Adrenal gland (tissue), 12 donors: ENCODE measurements around the gene XPR1. TPM values are rescaled to one million over a fixed set of nuclear protein-coding genes. Genes with fewer than 3 reads are reported as not detected.

Experiments
- DNase-seq, 7 donors: peaks; one replicate each; pipeline ENCODE4 v3.0.0-alpha.2; 2019 to 2020
- H3K27ac ChIP-seq, 5 donors: fragments of 200-600 bp; sonication (generic) in 4 of 5; 1 replicate in 3 of 5; 2 replicates in 2 of 5; pipeline versions ENCODE4 v1.5.1 to v1.8.0; 2016 to 2020; ENCODE audit warnings: mild to moderate bottlenecking in 1 of 5
- H3K27me3 ChIP-seq: fragments of 200-600 bp; 2 replicates; pipeline ENCODE4 v1.8.0; 2021
- H3K36me3 ChIP-seq, 2 donors: fragments of 200-600 bp; replicated peaks in 1 of 2; 1 replicate in 1 of 2; 2 replicates in 1 of 2; pipeline versions ENCODE4 v1.5.1 to v1.8.0; 2018 to 2022
- H3K4me1 ChIP-seq, 2 donors: fragments of 200-600 bp; replicated peaks in 1 of 2; 1 replicate in 1 of 2; 2 replicates in 1 of 2; pipeline versions ENCODE4 v1.5.1 to v1.8.0; 2018 to 2021
- H3K4me3 ChIP-seq, 4 donors: fragments of 200-600 bp; sonication (generic) in 3 of 4; one replicate each; pipeline ENCODE4 v1.5.1; 2016 to 2018
- H3K9me3 ChIP-seq, 3 donors: fragments of 200-600 bp; sonication (generic) in 1 of 3; replicated peaks in 1 of 3; 1 replicate in 2 of 3; 2 replicates in 1 of 3; pipeline versions ENCODE4 v1.5.1 to v1.8.0; 2016 to 2021
- CTCF ChIP-seq, 6 experiments: fragments of 450-650 bp in 4 of 6; fragments of 200-600 bp in 2 of 6; sonication (generic) in 1 of 6; IDR thresholded peaks; 1 replicate in 5 of 6; 2 replicates in 1 of 6; pipeline versions ENCODE4 v1.5.1 to v1.8.0; 2016 to 2021; ENCODE audit warnings: antibody characterized with exemption in 6 of 6, mild to moderate bottlenecking in 2 of 6, moderate library complexity in 1 of 6
- POLR2A ChIP-seq, 2 donors: fragments of 450-650 bp; IDR thresholded peaks; one replicate each; pipeline ENCODE4 v1.6.1; 2017; ENCODE audit warnings: antibody characterized with exemption in 2 of 2, mild to moderate bottlenecking in 2 of 2, moderate library complexity in 1 of 2
- WGBS, 4 donors: extraction: QIAGEN DNeasy Blood & Tissue Kit in 2 of 4; methylation state at CpG; one replicate each; pipeline versions ENCODE4 v1.1.5 to v1.1.7; 2013 to 2017; 5-methylcytosine and 5-hydroxymethylcytosine counted together
- intact Hi-C, 2 donors: fragments of 100-400 bp; cut with DNase I; formaldehyde crosslinking; loops; one replicate each; pipeline versions ENCODE4 v1.14.1 to v1.15.0; 2022 to 2023
- polyA plus RNA-seq, 3 donors: library from polyadenylated mRNA; stranded (reverse); fragments of 200-250 nt in 2 of 3; fragments of 350-450 nt in 1 of 3; fragmentation: Illumina TruSeq in 1 of 3; extraction: RNeasy Lipid Tissue Mini Kit (QIAGEN cat#74804) in 1 of 3; gene quantifications; one replicate each; pipeline ENCODE4 v1.2.3, GENCODE V29; 2013 to 2014
- total RNA-seq, 9 donors: library from RNA; depleted of rRNA in 4 of 9; stranded (reverse); fragments of >200 nt in 4 of 9; fragments of 120-200 nt in 1 of 9; fragmentation: NEBNext Ultra II Directional in 1 of 9; extraction: Animal tissue kit (Norgen Biotek cat#: 25700) in 1 of 9; gene quantifications; one replicate each; pipeline versions ENCODE4 v1.1.0 to v1.2.4, GENCODE V29; 2013 to 2023
- donor health status: healthy with polysubstance abuse.
- donor health status: Bipolar disorder and iron deficiency.
- donor health status: DM: yes; HTN: yes; CAD: no.
- donor health status: DM: no; HTN: no; CAD: no.
- donor health status: DM: no; HTN: no; CAD: no.
- donor health status: DM: yes; HTN: yes; CAD: no.

XPR1 gene
- total and polyA plus RNA-seq, 12 donors, result 4.8 to 53.0 (median 24.1) TPM

- H3K4me3 ChIP-seq, result no peak overlapping the region
- no peak for DNase-seq
- peaks cover 0 to 9% of the 10 kb centered on the region in 2 donors for H3K4me1 ChIP-seq
- TF ChIP-seq POLR2A (IDR thresholded peaks at IDR 0.05) (no peak), CTCF (IDR thresholded peaks at IDR 0.05) (no peak)
- 52 to 64% (median 56%) methylated on average over 1 of the region's 1 CpG for WGBS, 4 donors
- H3K27me3 ChIP-seq, result no peaks in the 10 kb centered on the region
- intact Hi-C loops, result no loop called here
- no peak overlapping the region for H3K27ac ChIP-seq
- no peaks in the 10 kb centered on the region for H3K9me3 ChIP-seq
- H3K36me3 ChIP-seq, result no peaks in the 10 kb centered on the region
These were observed 5.1 kb upstream of the XPR1 start for GRCh38 chr1:180626711-180627110.

- Histone ChIP-seq H3K9me3 (no peaks in the 10 kb centered on the region), H3K36me3 (no peaks in the 10 kb centered on the region), H3K4me3 (no peak overlapping the region), H3K4me1 (peaks cover 0 to 9% of the 10 kb centered on the region in 2 donors), H3K27me3 (no peaks in the 10 kb centered on the region), H3K27ac (no peak overlapping the region)
- TF ChIP-seq POLR2A (IDR thresholded peaks at IDR 0.05) (no peak), CTCF (IDR thresholded peaks at IDR 0.05) (no peak)
- intact Hi-C loops, result no loop called here
- whole genome bisulfite sequencing, 4 donors, result 90 to 100% (median 93%) methylated on average over 1 of the region's 1 CpG
- no peak for DNase-seq
These were observed 4.4 kb upstream of the XPR1 start for GRCh38 chr1:180627411-180627810.

- H3K4me1 ChIP-seq, result peaks cover 7 to 19% of the 10 kb centered on the region in 2 donors
- intact Hi-C loops, result no loop called here
- no peak for TF ChIP-seq POLR2A (IDR thresholded peaks at IDR 0.05)
- TF ChIP-seq CTCF (IDR thresholded peaks at IDR 0.05), result no peak
- no peak overlapping the region for H3K4me3 ChIP-seq
- 67 to 93% (median 78%) methylated on average over 1 of the region's 1 CpG for WGBS, 4 donors
- no peak for DNase-seq
- H3K9me3 ChIP-seq, result no peaks in the 10 kb centered on the region
- H3K27ac ChIP-seq, result no peak overlapping the region
- no peaks in the 10 kb centered on the region for H3K27me3 ChIP-seq
- H3K36me3 ChIP-seq, result no peaks in the 10 kb centered on the region
These were observed 3.2 kb upstream of the XPR1 start for GRCh38 chr1:180628646-180629045.

GRCh38 chr1:180630408-180631193 lies 1.2 kb upstream of the XPR1 start:
- TF ChIP-seq POLR2A (IDR thresholded peaks at IDR 0.05) (no peak), CTCF (IDR thresholded peaks at IDR 0.05) (no peak)
- Histone ChIP-seq H3K4me3 (no peak overlapping the region), H3K36me3 (no peaks in the 10 kb centered on the region), H3K27me3 (no peaks in the 10 kb centered on the region), H3K4me1 (peaks cover 10 to 28% of the 10 kb centered on the region in 2 donors), H3K9me3 (no peaks in the 10 kb centered on the region), H3K27ac (no peak overlapping the region)
- no peak for DNase-seq
- WGBS, 4 donors, result 80 to 92% (median 90%) methylated on average over 2 of the region's 2 CpGs
- intact Hi-C loops, result loop anchor here (5.0 to 10.0 kb wide), 3 partner anchors 93 to 232 kb away; no protein-coding TSS in a partner anchor
